ENCODE data around the gene MOGAT3. TPM values are rescaled to one million over a fixed set of nuclear protein-coding genes. Genes with fewer than 3 reads are reported as not detected.

The MOGAT3 gene
- total and polyA plus RNA-seq, 2 experiments from 2014 or later, result 0.44 TPM; not detected in 1

DNA sequence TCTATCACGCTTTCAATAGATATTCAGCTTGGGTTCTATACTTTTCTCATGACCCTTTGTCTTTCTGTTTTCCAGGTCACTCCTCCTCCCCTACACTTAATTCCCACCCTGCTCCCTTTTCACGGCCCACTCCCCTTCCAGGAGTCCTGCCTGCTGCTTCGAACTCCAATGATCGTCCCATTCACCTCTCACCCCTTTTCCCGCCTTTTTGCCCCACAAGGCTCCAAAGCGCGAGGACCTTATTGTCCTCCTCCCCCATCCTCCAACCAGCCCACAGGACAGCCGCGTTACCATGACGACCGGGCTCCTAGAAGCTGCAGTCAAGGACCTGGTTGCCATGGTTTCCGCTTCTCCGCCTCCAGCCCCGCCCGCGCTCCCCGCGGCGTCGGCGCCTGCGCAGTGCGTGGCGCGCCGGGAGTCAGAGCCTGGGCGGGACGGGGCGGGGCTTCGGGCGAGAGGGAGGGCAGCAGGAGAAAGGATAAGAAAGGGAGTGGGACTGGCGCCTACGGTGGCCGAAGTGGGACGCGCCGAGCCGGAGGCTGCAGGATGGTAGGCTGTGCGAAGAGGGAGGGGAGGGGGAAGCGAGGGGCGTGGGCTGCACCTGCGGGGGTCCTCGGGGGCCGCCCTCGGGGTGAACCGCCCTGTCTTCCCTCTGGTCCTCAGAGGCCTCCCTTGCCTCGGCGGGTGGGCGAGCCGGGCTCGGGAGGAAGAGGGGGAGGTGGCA is 46.7 kb downstream of the MOGAT3 start, which contains the start of gene AP1S1:
TSS of gene AP1S1 (plus strand) at position 508 of the 724 bp plus-strand sequence. CDS start at position 547, 39 bp downstream.
- Histone ChIP-seq H3K9me2 (ENCODE audit: insufficient read depth) (peaks cover 4% of the 10 kb centered on the region; the same call in 1 of the 2 replicates), H3K79me2 (replicated peaks; ENCODE audit: insufficient read depth) (peaks cover 14% of the 10 kb centered on the region), H3K4me1 (ENCODE audit: insufficient read depth) (peaks cover 28% of the 10 kb centered on the region), H2AFZ (peak within 1 kb of the TSS; percentile 38), H3K27me3 (ENCODE audit: insufficient read depth) (peaks cover 12% of the 10 kb centered on the region; the same call in 1 of the 2 replicates), H3K4me3 (peak within 1 kb of the TSS; percentile 79), H3K36me3 (ENCODE audit: insufficient read depth) (no peaks in the 10 kb centered on the region; the same call in 1 of the 2 replicates), H3F3A (replicated peaks; ENCODE audit: low read depth) (peaks cover 22% of the 10 kb centered on the region), H4K20me1 (replicated peaks; ENCODE audit: insufficient read depth) (no peaks in the 10 kb centered on the region), H3K27ac (ENCODE audit: low read depth) (no peak within 1 kb of the TSS), H3K4me2 (peak within 1 kb of the TSS; percentile 99)
- TF ChIP-seq POLR2AphosphoS5 (IDR thresholded peaks at IDR 0.05; ENCODE audit: low read depth), result peak; percentile 55; the same call in 1 of the 2 replicates
- no peak for TF ChIP-seq EZH2 (IDR thresholded peaks at IDR 0.05; ENCODE audit: low read depth, unreplicated experiment)
- H3K36me3 Mint-ChIP-seq (ENCODE audit: low read depth), result peaks cover 20% of the 10 kb centered on the region
- H3K27ac Mint-ChIP-seq, result peak within 1 kb of the TSS; percentile 0
- DNase-seq (ENCODE audit: low spot score) (peak; percentile 100), ATAC-seq (peak; percentile 89)
- H3K27me3 Mint-ChIP-seq (ENCODE audit: insufficient read depth, low read depth, poor library complexity), result peaks cover 33% of the 10 kb centered on the region
- H3K4me1 Mint-ChIP-seq, result peaks cover 27% of the 10 kb centered on the region
- peaks cover 11% of the 10 kb centered on the region; the same call in 2 of the 3 replicates for H3K9me3 Mint-ChIP-seq
- H3K4me3 Mint-ChIP-seq, result peak within 1 kb of the TSS; percentile 80

GRCh38 chr7:101151908-101152651 is 48.8 kb downstream of the MOGAT3 start:
- no peak for TF ChIP-seq EZH2 (IDR thresholded peaks at IDR 0.05; ENCODE audit: low read depth, unreplicated experiment)
- TF ChIP-seq CREB1 (CRISPR knock-in tag; IDR thresholded peaks at IDR 0.05; ENCODE audit: low read depth), result no peak
- no peak for TF ChIP-seq REST (IDR thresholded peaks at IDR 0.05; ENCODE audit: unreplicated experiment)
- TF ChIP-seq ZNF114 (CRISPR knock-in tag; IDR thresholded peaks at IDR 0.05), result no peak
- TF ChIP-seq POLR2AphosphoS5 (IDR thresholded peaks at IDR 0.05; ENCODE audit: low read depth), result no peak
- Mint-ChIP-seq H3K9me3 (peaks cover 11% of the 10 kb centered on the region; the same call in 2 of the 3 replicates), H3K27me3 (ENCODE audit: insufficient read depth, low read depth, poor library complexity) (peaks cover 33% of the 10 kb centered on the region), H3K4me1 (peaks cover 19% of the 10 kb centered on the region), H3K27ac (no peak overlapping the region), H3K4me3 (no peak overlapping the region), H3K36me3 (ENCODE audit: low read depth) (peaks cover 7% of the 10 kb centered on the region)
- Histone ChIP-seq H3K79me2 (replicated peaks; ENCODE audit: insufficient read depth) (peaks cover 14% of the 10 kb centered on the region), H2AFZ (no peak overlapping the region), H3K4me1 (ENCODE audit: insufficient read depth) (peaks cover 23% of the 10 kb centered on the region), H3K4me2 (no peak overlapping the region), H3K27ac (ENCODE audit: low read depth) (no peak overlapping the region), H3K9me2 (ENCODE audit: insufficient read depth) (peaks cover 4% of the 10 kb centered on the region; the same call in 1 of the 2 replicates), H3K27me3 (ENCODE audit: insufficient read depth) (peaks cover 12% of the 10 kb centered on the region; the same call in 1 of the 2 replicates), H4K20me1 (replicated peaks; ENCODE audit: insufficient read depth) (no peaks in the 10 kb centered on the region), H3K4me3 (no peak overlapping the region), H3K36me3 (ENCODE audit: insufficient read depth) (no peaks in the 10 kb centered on the region; the same call in 1 of the 2 replicates), H3F3A (replicated peaks; ENCODE audit: low read depth) (peaks cover 16% of the 10 kb centered on the region)
- DNase-seq (ENCODE audit: low spot score), result no peak
- ATAC-seq, result no peak

Small RNA genes lying within 50 kb of the gene (microRNA-seq; reads per million reads assigned to microRNA genes)
- gene MIR4653, result not detected

Small RNA genes lying within 50 kb of the gene (small RNA-seq; reads per million reads assigned to genes)
- gene MIR4653 (ENCODE audit: low replicate concordance), result not detected

Other genes with a start within 250 kb of the MOGAT3 start
- 3.8 and 4.6 TPM in 2 replicates for gene MUC12, start 231.5 kb downstream of the MOGAT3 start, total RNA-seq (2014; rRNA removed; shearing (Covaris generic))
- gene MUC12, start 231.5 kb downstream of the MOGAT3 start, polyA plus RNA-seq (2016; fragmentation: Nextera tagmentation; extraction: Ambion mirVana), result 18.0 and 21.4 TPM in 2 replicates
- under 0.01 TPM in 1 of 2 replicates, not detected in the other for gene MUC17, start 181.0 kb downstream of the MOGAT3 start, total RNA-seq (2014; rRNA removed; shearing (Covaris generic))
- not detected in 2 replicates for gene MUC17, start 181.0 kb downstream of the MOGAT3 start, polyA plus RNA-seq (2016; fragmentation: Nextera tagmentation; extraction: Ambion mirVana)
- 12.9 and 15.7 TPM in 2 replicates for gene TRIM56, start 115.6 kb downstream of the MOGAT3 start, total RNA-seq (2014; rRNA removed; shearing (Covaris generic))
- gene TRIM56, start 115.6 kb downstream of the MOGAT3 start, polyA plus RNA-seq (2016; fragmentation: Nextera tagmentation; extraction: Ambion mirVana), result 8.7 and 10.0 TPM in 2 replicates
- 0.97 and 2.0 TPM in 2 replicates for gene SERPINE1, start 73.9 kb downstream of the MOGAT3 start, total RNA-seq (2014; rRNA removed; shearing (Covaris generic))
- 0.63 and 1.2 TPM in 2 replicates for gene SERPINE1, start 73.9 kb downstream of the MOGAT3 start, polyA plus RNA-seq (2016; fragmentation: Nextera tagmentation; extraction: Ambion mirVana)
- gene AP1S1, start 46.6 kb downstream of the MOGAT3 start, total RNA-seq (2014; rRNA removed; shearing (Covaris generic)), result 60.6 and 62.9 TPM in 2 replicates
- gene AP1S1, start 46.6 kb downstream of the MOGAT3 start, polyA plus RNA-seq (2016; fragmentation: Nextera tagmentation; extraction: Ambion mirVana), result 11.5 and 12.2 TPM in 2 replicates
- 3.3 and 4.4 TPM in 2 replicates for gene VGF, start 35.5 kb downstream of the MOGAT3 start, total RNA-seq (2014; rRNA removed; shearing (Covaris generic))
- 2.6 and 3.0 TPM in 2 replicates for gene VGF, start 35.5 kb downstream of the MOGAT3 start, polyA plus RNA-seq (2016; fragmentation: Nextera tagmentation; extraction: Ambion mirVana)
- gene NAT16, start 20.7 kb downstream of the MOGAT3 start, total RNA-seq (2014; rRNA removed; shearing (Covaris generic)), result 0.21 TPM in 1 of 2 replicates, not detected in the other
- gene NAT16, start 20.7 kb downstream of the MOGAT3 start, polyA plus RNA-seq (2016; fragmentation: Nextera tagmentation; extraction: Ambion mirVana), result 0.31 and 0.57 TPM in 2 replicates
- 28.5 and 40.7 TPM in 2 replicates for gene PLOD3, start 16.5 kb upstream of the MOGAT3 start, total RNA-seq (2014; rRNA removed; shearing (Covaris generic))
- gene PLOD3, start 16.5 kb upstream of the MOGAT3 start, polyA plus RNA-seq (2016; fragmentation: Nextera tagmentation; extraction: Ambion mirVana), result 33.9 and 35.2 TPM in 2 replicates
- gene ZNHIT1, start 17.1 kb upstream of the MOGAT3 start, total RNA-seq (2014; rRNA removed; shearing (Covaris generic)), result 61.9 and 64.6 TPM in 2 replicates
- gene ZNHIT1, start 17.1 kb upstream of the MOGAT3 start, polyA plus RNA-seq (2016; fragmentation: Nextera tagmentation; extraction: Ambion mirVana), result 113 and 136 TPM in 2 replicates
- gene CLDN15, start 36.8 kb upstream of the MOGAT3 start, total RNA-seq (2014; rRNA removed; shearing (Covaris generic)), result 3.6 and 3.7 TPM in 2 replicates
- gene CLDN15, start 36.8 kb upstream of the MOGAT3 start, polyA plus RNA-seq (2016; fragmentation: Nextera tagmentation; extraction: Ambion mirVana), result 4.1 and 4.3 TPM in 2 replicates
- gene FIS1, start 44.0 kb upstream of the MOGAT3 start, total RNA-seq (2014; rRNA removed; shearing (Covaris generic)), result 95.4 and 131 TPM in 2 replicates
- gene FIS1, start 44.0 kb upstream of the MOGAT3 start, polyA plus RNA-seq (2016; fragmentation: Nextera tagmentation; extraction: Ambion mirVana), result 130 and 143 TPM in 2 replicates
- 13.8 and 22.5 TPM in 2 replicates for gene IFT22, start 120.8 kb upstream of the MOGAT3 start, total RNA-seq (2014; rRNA removed; shearing (Covaris generic))
- gene IFT22, start 120.8 kb upstream of the MOGAT3 start, polyA plus RNA-seq (2016; fragmentation: Nextera tagmentation; extraction: Ambion mirVana), result 28.6 and 38.8 TPM in 2 replicates
- 51.7 and 55.0 TPM in 2 replicates for gene COL26A1, start 161.8 kb upstream of the MOGAT3 start, total RNA-seq (2014; rRNA removed; shearing (Covaris generic))
- gene COL26A1, start 161.8 kb upstream of the MOGAT3 start, polyA plus RNA-seq (2016; fragmentation: Nextera tagmentation; extraction: Ambion mirVana), result 17.8 and 20.6 TPM in 2 replicates